WTC11 (cell line): ENCODE data around the gene INAFM2. TPM values are rescaled to one million over a fixed set of nuclear protein-coding genes. Genes with fewer than 3 reads are reported as not detected.

Source experiments
- ATAC-seq: fragments of 200-7000 bp; cut with Tn5 transposase; 2 replicates; pipeline ENCODE4 v1.10.0; 2021; ENCODE audit warnings: mild to moderate bottlenecking, moderate library complexity
- CTCF ChIA-PET: fragments of 300-600 bp; sonication (Branson Sonifier 250); formaldehyde crosslinking; loops from one replicate; lab custom pipeline; 2021; ENCODE audit warnings: antibody characterized with exemption; lab: Charles Lee
- POLR2A ChIA-PET: fragments of 350-600 bp; sonication (Branson Sonifier 250); formaldehyde crosslinking; loops from one replicate; lab custom pipeline; 2021; ENCODE audit warnings: antibody characterized with exemption; lab: Charles Lee
- DNase-seq: peaks from one replicate; pipeline ENCODE4 v3.0.0; 2021; ENCODE audit warnings: low spot score
- H3K27ac Mint-ChIP-seq: 2 replicates; pipeline ENCODE4 v1.8.0; 2021; ENCODE audit warnings: mixed read lengths
- H3K27me3 Mint-ChIP-seq: 2 replicates; pipeline ENCODE4 v1.8.0; 2021; ENCODE audit warnings: low read depth, mild to moderate bottlenecking, moderate library complexity, mixed read lengths
- H3K36me3 Mint-ChIP-seq: 2 replicates; pipeline ENCODE4 v1.8.0; 2021; ENCODE audit warnings: mixed read lengths
- H3K4me1 Mint-ChIP-seq: 2 replicates; pipeline ENCODE4 v1.8.0; 2022; ENCODE audit warnings: mixed read lengths
- H3K4me3 Mint-ChIP-seq: 2 replicates; pipeline ENCODE4 v1.8.0; 2021; ENCODE audit warnings: mild to moderate bottlenecking, moderate library complexity, mixed read lengths
- H3K9me3 Mint-ChIP-seq: 2 replicates; pipeline ENCODE4 v1.8.0; 2021; ENCODE audit warnings: mixed read lengths
- ESRRA ChIP-seq: sonication (generic); formaldehyde crosslinking; IDR thresholded peaks from 2 replicates; pipeline ENCODE4 v1.8.1; 2022; ENCODE audit warnings: mild to moderate bottlenecking, missing genetic modification reagents, borderline replicate concordance
- IRF1 ChIP-seq: sonication (generic); formaldehyde crosslinking; IDR thresholded peaks from 2 replicates; pipeline ENCODE4 v1.8.0; 2023; ENCODE audit warnings: missing genetic modification reagents
- IRF2 ChIP-seq: sonication (generic); formaldehyde crosslinking; IDR thresholded peaks from 2 replicates; pipeline ENCODE4 v1.8.0; 2022; ENCODE audit warnings: low read depth, missing genetic modification reagents, borderline replicate concordance
- JAZF1 ChIP-seq: fragments of 250-450 bp; sonication (Bioruptor Pico); IDR thresholded peaks from 2 replicates; pipeline ENCODE4 v1.9.0; 2021; ENCODE audit warnings: moderate library complexity, mild to moderate bottlenecking, inconsistent platforms
- MYBL2 ChIP-seq: sonication (generic); formaldehyde crosslinking; IDR thresholded peaks from 2 replicates; pipeline ENCODE4 v1.8.1; 2023; ENCODE audit warnings: mild to moderate bottlenecking, moderate library complexity, missing genetic modification reagents
- NFYB ChIP-seq: sonication (generic); formaldehyde crosslinking; conservative IDR thresholded peaks from 2 replicates; pipeline ENCODE4 v1.8.0; 2022; ENCODE audit warnings: low read depth, missing genetic modification reagents
- TEAD1 ChIP-seq: sonication (generic); formaldehyde crosslinking; IDR thresholded peaks from 2 replicates; pipeline ENCODE4 v1.8.0; 2022; ENCODE audit warnings: mild to moderate bottlenecking, missing genetic modification reagents
- ZBTB43 ChIP-seq: sonication (generic); formaldehyde crosslinking; IDR thresholded peaks from 2 replicates; pipeline ENCODE4 v1.8.1; 2023; ENCODE audit warnings: mild to moderate bottlenecking, missing genetic modification reagents
- ZNF138 ChIP-seq: sonication (generic); formaldehyde crosslinking; conservative IDR thresholded peaks from 2 replicates; pipeline ENCODE4 v1.8.1; 2022; ENCODE audit warnings: mild to moderate bottlenecking, moderate library complexity, missing genetic modification reagents
- ZNF671 ChIP-seq: fragments of 250-450 bp; sonication (Bioruptor Pico); IDR thresholded peaks from 2 replicates; pipeline ENCODE4 v1.8.0; 2021; ENCODE audit warnings: mild to moderate bottlenecking
- total RNA-seq: library from RNA; stranded (reverse); gene quantifications from 3 replicates; pipeline ENCODE4 v1.2.3, GENCODE V29; 2021
- TF ChIP-seq, protein P1 (sequence below): sonication (generic); formaldehyde crosslinking; IDR thresholded peaks from 2 replicates; pipeline ENCODE4 v1.8.0; 2022; ENCODE audit warnings: mild to moderate bottlenecking, missing genetic modification reagents
- TF ChIP-seq, protein P2 (sequence below): sonication (generic); formaldehyde crosslinking; IDR thresholded peaks from 2 replicates; pipeline ENCODE4 v1.8.0; 2023; ENCODE audit warnings: mild to moderate bottlenecking, missing genetic modification reagents
- TF ChIP-seq, protein P3 (sequence below): sonication (generic); formaldehyde crosslinking; IDR thresholded peaks from 2 replicates; pipeline ENCODE4 v1.8.1; 2022; ENCODE audit warnings: low read depth, missing genetic modification reagents, borderline replicate concordance
- TF ChIP-seq, protein P4 (sequence below): sonication (generic); formaldehyde crosslinking; IDR thresholded peaks from 2 replicates; pipeline ENCODE4 v1.8.1; 2022; ENCODE audit warnings: low read depth, mild to moderate bottlenecking, moderate library complexity, missing genetic modification reagents, borderline replicate concordance
- TF ChIP-seq, protein P5 (sequence below): sonication (generic); formaldehyde crosslinking; IDR thresholded peaks from 2 replicates; pipeline ENCODE4 v1.8.1; 2023; ENCODE audit warnings: mild to moderate bottlenecking, missing genetic modification reagents, moderate library complexity
- TF ChIP-seq, protein P6 (sequence below): fragments of 200-600 bp; IDR thresholded peaks from 2 replicates; pipeline ENCODE4 v1.8.0; 2022; ENCODE audit warnings: antibody characterized with exemption

INAFM2 gene
- total RNA-seq, 1 experiment from 2014 or later: 34.2 TPM

GRCh38 chr15:40296561-40297230, 26.8 kb upstream of the INAFM2 start:
- TF ChIP-seq JAZF1 (CRISPR knock-in tag): no peak
- TF ChIP-seq, protein P1, sequence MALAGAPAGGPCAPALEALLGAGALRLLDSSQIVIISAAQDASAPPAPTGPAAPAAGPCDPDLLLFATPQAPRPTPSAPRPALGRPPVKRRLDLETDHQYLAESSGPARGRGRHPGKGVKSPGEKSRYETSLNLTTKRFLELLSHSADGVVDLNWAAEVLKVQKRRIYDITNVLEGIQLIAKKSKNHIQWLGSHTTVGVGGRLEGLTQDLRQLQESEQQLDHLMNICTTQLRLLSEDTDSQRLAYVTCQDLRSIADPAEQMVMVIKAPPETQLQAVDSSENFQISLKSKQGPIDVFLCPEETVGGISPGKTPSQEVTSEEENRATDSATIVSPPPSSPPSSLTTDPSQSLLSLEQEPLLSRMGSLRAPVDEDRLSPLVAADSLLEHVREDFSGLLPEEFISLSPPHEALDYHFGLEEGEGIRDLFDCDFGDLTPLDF (CRISPR knock-in tag): no peak
- Mint-ChIP-seq H3K36me3 (peaks cover 18% of the 10 kb centered on the region), H3K27ac (no peak overlapping the region; the same call in 1 of the 2 replicates), H3K4me3 (no peak overlapping the region), H3K4me1 (peaks cover 28% of the 10 kb centered on the region), H3K9me3 (peaks cover 16% of the 10 kb centered on the region), H3K27me3 (peaks cover 21% of the 10 kb centered on the region)
- no peak for DNase-seq
- CTCF ChIA-PET: interaction anchor here (1.0 to 4.3 kb wide), 6 partner anchors 11 to 41 kb away, joined by 3 to 23 read pairs (median 12); partner anchors contain the start of gene PLCB2
- POLR2A ChIA-PET: no interaction called here
- 0 out of 2 replicates have a peak, but pooled peaks have one; percentile 10 for ATAC-seq

DNA sequence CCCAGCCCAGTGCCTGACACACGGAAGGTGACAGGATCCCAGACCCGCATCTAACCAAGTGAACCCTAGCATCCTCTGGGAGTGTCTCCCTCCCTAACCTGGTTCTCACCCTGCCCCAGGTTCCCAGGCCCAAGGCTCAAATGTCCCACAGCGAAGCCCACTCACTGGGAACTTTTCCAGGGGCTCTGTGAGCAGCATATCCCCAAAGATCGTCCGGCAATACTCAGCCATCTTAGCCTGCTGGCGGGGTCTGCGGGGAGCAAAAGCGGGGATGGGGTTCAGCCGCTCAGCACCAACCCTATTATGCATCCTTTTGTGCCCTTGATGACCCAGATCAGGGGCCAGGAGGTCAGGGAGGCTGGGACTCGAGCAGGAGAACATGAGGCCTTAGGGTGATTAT, 26.1 kb upstream of the INAFM2 start:
- Mint-ChIP-seq H3K36me3 (peaks cover 18% of the 10 kb centered on the region), H3K27ac (no peak overlapping the region), H3K4me1 (peaks cover 33% of the 10 kb centered on the region), H3K4me3 (no peak overlapping the region), H3K27me3 (peaks cover 14% of the 10 kb centered on the region), H3K9me3 (peaks cover 16% of the 10 kb centered on the region)
- no peak for DNase-seq
- TF ChIP-seq, protein P2, sequence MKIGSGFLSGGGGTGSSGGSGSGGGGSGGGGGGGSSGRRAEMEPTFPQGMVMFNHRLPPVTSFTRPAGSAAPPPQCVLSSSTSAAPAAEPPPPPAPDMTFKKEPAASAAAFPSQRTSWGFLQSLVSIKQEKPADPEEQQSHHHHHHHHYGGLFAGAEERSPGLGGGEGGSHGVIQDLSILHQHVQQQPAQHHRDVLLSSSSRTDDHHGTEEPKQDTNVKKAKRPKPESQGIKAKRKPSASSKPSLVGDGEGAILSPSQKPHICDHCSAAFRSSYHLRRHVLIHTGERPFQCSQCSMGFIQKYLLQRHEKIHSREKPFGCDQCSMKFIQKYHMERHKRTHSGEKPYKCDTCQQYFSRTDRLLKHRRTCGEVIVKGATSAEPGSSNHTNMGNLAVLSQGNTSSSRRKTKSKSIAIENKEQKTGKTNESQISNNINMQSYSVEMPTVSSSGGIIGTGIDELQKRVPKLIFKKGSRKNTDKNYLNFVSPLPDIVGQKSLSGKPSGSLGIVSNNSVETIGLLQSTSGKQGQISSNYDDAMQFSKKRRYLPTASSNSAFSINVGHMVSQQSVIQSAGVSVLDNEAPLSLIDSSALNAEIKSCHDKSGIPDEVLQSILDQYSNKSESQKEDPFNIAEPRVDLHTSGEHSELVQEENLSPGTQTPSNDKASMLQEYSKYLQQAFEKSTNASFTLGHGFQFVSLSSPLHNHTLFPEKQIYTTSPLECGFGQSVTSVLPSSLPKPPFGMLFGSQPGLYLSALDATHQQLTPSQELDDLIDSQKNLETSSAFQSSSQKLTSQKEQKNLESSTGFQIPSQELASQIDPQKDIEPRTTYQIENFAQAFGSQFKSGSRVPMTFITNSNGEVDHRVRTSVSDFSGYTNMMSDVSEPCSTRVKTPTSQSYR (CRISPR knock-in tag): no peak
- TF ChIP-seq ESRRA (CRISPR knock-in tag) (no peak), IRF2 (no peak), ZNF671 (CRISPR knock-in tag) (no peak), NFYB (CRISPR knock-in tag) (no peak), MYBL2 (CRISPR knock-in tag) (no peak), TEAD1 (no peak), ZBTB43 (CRISPR knock-in tag) (no peak), ZNF138 (CRISPR knock-in tag) (no peak), IRF1 (no peak)
- TF ChIP-seq, protein P3, sequence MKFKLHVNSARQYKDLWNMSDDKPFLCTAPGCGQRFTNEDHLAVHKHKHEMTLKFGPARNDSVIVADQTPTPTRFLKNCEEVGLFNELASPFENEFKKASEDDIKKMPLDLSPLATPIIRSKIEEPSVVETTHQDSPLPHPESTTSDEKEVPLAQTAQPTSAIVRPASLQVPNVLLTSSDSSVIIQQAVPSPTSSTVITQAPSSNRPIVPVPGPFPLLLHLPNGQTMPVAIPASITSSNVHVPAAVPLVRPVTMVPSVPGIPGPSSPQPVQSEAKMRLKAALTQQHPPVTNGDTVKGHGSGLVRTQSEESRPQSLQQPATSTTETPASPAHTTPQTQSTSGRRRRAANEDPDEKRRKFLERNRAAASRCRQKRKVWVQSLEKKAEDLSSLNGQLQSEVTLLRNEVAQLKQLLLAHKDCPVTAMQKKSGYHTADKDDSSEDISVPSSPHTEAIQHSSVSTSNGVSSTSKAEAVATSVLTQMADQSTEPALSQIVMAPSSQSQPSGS (CRISPR knock-in tag): no peak
- TF ChIP-seq, protein P4, sequence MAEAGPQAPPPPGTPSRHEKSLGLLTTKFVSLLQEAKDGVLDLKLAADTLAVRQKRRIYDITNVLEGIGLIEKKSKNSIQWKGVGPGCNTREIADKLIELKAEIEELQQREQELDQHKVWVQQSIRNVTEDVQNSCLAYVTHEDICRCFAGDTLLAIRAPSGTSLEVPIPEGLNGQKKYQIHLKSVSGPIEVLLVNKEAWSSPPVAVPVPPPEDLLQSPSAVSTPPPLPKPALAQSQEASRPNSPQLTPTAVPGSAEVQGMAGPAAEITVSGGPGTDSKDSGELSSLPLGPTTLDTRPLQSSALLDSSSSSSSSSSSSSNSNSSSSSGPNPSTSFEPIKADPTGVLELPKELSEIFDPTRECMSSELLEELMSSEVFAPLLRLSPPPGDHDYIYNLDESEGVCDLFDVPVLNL (CRISPR knock-in tag): no peak
- TF ChIP-seq, protein P5, sequence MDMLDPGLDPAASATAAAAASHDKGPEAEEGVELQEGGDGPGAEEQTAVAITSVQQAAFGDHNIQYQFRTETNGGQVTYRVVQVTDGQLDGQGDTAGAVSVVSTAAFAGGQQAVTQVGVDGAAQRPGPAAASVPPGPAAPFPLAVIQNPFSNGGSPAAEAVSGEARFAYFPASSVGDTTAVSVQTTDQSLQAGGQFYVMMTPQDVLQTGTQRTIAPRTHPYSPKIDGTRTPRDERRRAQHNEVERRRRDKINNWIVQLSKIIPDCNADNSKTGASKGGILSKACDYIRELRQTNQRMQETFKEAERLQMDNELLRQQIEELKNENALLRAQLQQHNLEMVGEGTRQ (CRISPR knock-in tag): no peak
- TF ChIP-seq, protein P6, sequence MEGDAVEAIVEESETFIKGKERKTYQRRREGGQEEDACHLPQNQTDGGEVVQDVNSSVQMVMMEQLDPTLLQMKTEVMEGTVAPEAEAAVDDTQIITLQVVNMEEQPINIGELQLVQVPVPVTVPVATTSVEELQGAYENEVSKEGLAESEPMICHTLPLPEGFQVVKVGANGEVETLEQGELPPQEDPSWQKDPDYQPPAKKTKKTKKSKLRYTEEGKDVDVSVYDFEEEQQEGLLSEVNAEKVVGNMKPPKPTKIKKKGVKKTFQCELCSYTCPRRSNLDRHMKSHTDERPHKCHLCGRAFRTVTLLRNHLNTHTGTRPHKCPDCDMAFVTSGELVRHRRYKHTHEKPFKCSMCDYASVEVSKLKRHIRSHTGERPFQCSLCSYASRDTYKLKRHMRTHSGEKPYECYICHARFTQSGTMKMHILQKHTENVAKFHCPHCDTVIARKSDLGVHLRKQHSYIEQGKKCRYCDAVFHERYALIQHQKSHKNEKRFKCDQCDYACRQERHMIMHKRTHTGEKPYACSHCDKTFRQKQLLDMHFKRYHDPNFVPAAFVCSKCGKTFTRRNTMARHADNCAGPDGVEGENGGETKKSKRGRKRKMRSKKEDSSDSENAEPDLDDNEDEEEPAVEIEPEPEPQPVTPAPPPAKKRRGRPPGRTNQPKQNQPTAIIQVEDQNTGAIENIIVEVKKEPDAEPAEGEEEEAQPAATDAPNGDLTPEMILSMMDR: no peak
- POLR2A ChIA-PET: no interaction called here
- no peak for ATAC-seq
- CTCF ChIA-PET: interaction anchor here (0.9 to 4.3 kb wide), 7 partner anchors 11 to 41 kb away, joined by 3 to 23 read pairs (median 5); partner anchors contain the start of gene PLCB2
